Osteoblast (primary cell): Measurements from ENCODE around the gene KRTDAP. TPM values are rescaled to one million over a fixed set of nuclear protein-coding genes. Genes with fewer than 3 reads are reported as not detected.

Experiments used
- DNase-seq: peaks from one replicate; pipeline ENCODE4 v3.0.0; 2011; ENCODE audit warnings: low spot score, mixed read lengths; ENCODE audit not compliant: insufficient read length; ENCODE audit errors: missing footprints
- H2AFZ ChIP-seq: 2 replicates; pipeline ENCODE4 v1.6.0; 2011; ENCODE audit warnings: mild to moderate bottlenecking, low read length
- H3K27ac ChIP-seq: 2 replicates; pipeline ENCODE4 v1.5.1; 2011; ENCODE audit warnings: mild to moderate bottlenecking, low read depth, low read length, moderate library complexity
- H3K27me3 ChIP-seq: 2 replicates; pipeline ENCODE4 v1.6.0; 2012; ENCODE audit warnings: mild to moderate bottlenecking, control low read depth, inconsistent platforms, low read length, moderate library complexity; ENCODE audit not compliant: insufficient read depth
- H3K36me3 ChIP-seq: 2 replicates; pipeline ENCODE4 v1.5.1; 2011; ENCODE audit warnings: mild to moderate bottlenecking, low read length, control low read depth, moderate library complexity; ENCODE audit not compliant: insufficient read depth
- H3K4me1 ChIP-seq: 2 replicates; pipeline ENCODE4 v1.5.1; 2011; ENCODE audit warnings: mild to moderate bottlenecking, low read length, control low read depth, moderate library complexity; ENCODE audit not compliant: insufficient read depth
- H3K4me2 ChIP-seq: 2 replicates; pipeline ENCODE4 v1.6.0; 2011; ENCODE audit warnings: mild to moderate bottlenecking, low read length; ENCODE audit not compliant: insufficient read depth
- H3K4me3 ChIP-seq: fragments of 200-600 bp; sonication (generic); 3 replicates; pipeline ENCODE4 v1.5.1; 2012; ENCODE audit warnings: mild to moderate bottlenecking, low read length, inconsistent platforms; ENCODE audit not compliant: insufficient read depth
- H3K79me2 ChIP-seq: 2 replicates; pipeline ENCODE4 v1.6.0; 2012; ENCODE audit warnings: mild to moderate bottlenecking, low read length, control low read depth, inconsistent platforms; ENCODE audit not compliant: insufficient read depth
- H3K9me3 ChIP-seq: 2 replicates; pipeline ENCODE4 v1.5.1; 2011; ENCODE audit warnings: low read depth, low read length, control low read depth
- H4K20me1 ChIP-seq: 2 replicates; pipeline ENCODE4 v1.6.0; 2012; ENCODE audit warnings: mild to moderate bottlenecking, low read length, control low read depth; ENCODE audit not compliant: insufficient read depth
- total RNA-seq: library from RNA; depleted of rRNA; stranded (reverse); fragments of >200 nt; gene quantifications from 2 replicates; pipeline ENCODE4 v1.2.3, GENCODE V29; 2012
- TF ChIP-seq, protein P1 (sequence below): IDR thresholded peaks from 2 replicates; pipeline ENCODE4 v1.5.1; 2011; ENCODE audit warnings: mild to moderate bottlenecking, low read depth, low read length, moderate library complexity; ENCODE audit errors: extremely low read depth

KRTDAP gene
- total RNA-seq, 1 donor, result not detected

DNA sequence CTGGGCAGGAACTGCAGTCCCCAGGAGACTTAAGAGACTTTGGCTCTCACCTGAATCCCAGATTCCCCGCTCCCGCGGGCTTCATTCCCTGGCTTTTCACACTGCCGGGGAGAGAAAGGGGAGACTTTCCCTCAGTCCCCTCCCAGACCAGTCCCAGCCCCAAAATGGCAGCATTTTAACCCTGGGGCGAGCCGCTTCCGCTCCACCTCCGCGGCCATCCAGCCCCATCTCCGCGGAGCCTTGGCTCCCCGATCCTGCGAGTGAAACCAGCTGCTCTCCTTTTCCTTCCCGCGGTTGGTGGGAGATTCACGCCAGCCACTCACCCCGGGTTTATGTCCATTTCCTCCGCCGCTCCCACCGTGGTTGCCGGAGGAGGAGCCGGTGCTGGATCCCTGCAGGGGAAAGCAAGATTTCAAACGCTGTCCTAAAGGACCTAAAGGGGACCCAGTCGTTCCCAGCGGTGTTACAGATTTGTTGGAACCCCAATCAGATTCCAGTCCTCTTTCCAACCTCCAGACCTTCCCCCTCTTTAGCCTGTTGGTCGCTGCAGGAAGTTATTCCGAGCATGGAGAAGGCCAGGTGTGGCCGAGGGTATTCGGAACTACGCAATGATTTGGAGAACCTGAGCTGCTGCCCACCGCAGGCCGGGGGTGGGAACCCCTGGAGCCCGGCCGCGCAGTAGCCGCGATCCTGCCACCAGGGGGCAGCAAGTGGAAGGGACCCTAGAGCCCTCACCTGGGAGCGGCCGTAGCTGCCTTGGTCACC lies 19.8 kb upstream of the KRTDAP start:
- peak overlapping the region; percentile 64 for H3K4me3 ChIP-seq
- peak overlapping the region; percentile 82 for H3K4me2 ChIP-seq
- peak overlapping the region; percentile 74 for H2AFZ ChIP-seq
- H3K36me3 ChIP-seq, result no peaks in the 10 kb centered on the region
- DNase-seq, result peak; percentile 96
- no peaks in the 10 kb centered on the region for H3K9me3 ChIP-seq
- TF ChIP-seq, protein P1, sequence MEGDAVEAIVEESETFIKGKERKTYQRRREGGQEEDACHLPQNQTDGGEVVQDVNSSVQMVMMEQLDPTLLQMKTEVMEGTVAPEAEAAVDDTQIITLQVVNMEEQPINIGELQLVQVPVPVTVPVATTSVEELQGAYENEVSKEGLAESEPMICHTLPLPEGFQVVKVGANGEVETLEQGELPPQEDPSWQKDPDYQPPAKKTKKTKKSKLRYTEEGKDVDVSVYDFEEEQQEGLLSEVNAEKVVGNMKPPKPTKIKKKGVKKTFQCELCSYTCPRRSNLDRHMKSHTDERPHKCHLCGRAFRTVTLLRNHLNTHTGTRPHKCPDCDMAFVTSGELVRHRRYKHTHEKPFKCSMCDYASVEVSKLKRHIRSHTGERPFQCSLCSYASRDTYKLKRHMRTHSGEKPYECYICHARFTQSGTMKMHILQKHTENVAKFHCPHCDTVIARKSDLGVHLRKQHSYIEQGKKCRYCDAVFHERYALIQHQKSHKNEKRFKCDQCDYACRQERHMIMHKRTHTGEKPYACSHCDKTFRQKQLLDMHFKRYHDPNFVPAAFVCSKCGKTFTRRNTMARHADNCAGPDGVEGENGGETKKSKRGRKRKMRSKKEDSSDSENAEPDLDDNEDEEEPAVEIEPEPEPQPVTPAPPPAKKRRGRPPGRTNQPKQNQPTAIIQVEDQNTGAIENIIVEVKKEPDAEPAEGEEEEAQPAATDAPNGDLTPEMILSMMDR, result peak; percentile 79
- no peak overlapping the region for H3K27ac ChIP-seq
- H3K27me3 ChIP-seq, result peaks cover 41% of the 10 kb centered on the region
- H3K4me1 ChIP-seq, result peaks cover 19% of the 10 kb centered on the region
- H3K79me2 ChIP-seq, result no peaks in the 10 kb centered on the region
- no peaks in the 10 kb centered on the region for H4K20me1 ChIP-seq

DNA sequence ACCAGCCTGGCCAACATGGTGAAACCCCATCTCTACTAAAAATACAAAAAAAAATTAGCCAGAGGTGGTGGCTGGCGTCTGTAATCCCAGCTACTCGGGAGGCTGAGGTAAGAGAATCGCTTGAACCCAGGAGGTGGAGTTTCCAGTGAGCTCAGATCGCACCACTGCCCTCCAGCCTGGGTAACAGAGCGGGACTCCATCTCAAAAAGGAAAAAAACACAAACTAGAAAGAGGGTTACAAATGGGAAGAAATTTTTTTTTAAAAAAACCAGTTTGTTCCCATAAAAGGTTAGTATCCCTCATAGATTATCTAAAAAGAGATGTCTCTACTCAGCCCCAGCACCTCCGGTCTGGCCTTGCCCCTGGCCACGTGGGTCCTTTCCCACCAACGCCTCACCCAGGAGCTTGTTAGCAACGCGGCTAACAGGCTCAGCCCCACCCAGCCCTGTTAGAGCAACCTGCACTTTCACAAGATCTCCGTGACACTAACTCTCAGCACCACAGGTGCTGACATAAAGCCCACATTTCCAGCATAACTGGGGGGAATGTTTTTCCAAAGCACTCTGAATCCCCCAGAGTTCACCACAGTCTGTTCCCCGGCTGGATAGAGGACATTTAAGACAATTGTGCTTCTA lies 18.9 kb upstream of the KRTDAP start:
- Histone ChIP-seq H3K9me3 (no peaks in the 10 kb centered on the region), H3K4me1 (peaks cover 13% of the 10 kb centered on the region), H3K27ac (no peak overlapping the region), H4K20me1 (no peaks in the 10 kb centered on the region), H3K36me3 (no peaks in the 10 kb centered on the region), H3K79me2 (no peaks in the 10 kb centered on the region), H3K4me3 (no peak overlapping the region), H3K4me2 (peak overlapping the region; percentile 82), H2AFZ (no peak overlapping the region), H3K27me3 (peaks cover 41% of the 10 kb centered on the region)
- TF ChIP-seq, protein P1, result no peak
- DNase-seq, result peak; percentile 86

DNA sequence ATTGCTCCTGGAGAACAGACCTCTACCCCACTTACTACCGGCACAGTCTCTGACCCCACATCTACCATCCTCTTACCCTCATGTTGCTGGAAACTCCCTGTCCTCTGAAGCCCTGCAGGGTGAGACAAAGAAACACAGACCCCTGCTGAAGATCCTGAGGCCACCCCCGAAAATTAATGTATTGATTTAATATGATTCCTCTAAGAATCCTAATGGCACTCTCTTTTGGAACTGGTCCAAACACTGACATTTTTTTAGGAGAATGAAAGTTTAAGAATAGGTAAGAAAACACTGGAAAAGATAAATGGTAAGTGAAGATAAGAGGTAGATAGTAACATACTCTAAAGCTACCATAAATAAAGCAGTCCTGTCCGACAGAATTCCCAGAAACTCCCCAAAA lies 17.9 kb upstream of the KRTDAP start:
- Histone ChIP-seq H3K27me3 (peaks cover 41% of the 10 kb centered on the region), H2AFZ (no peak overlapping the region), H4K20me1 (no peaks in the 10 kb centered on the region), H3K27ac (no peak overlapping the region), H3K79me2 (no peaks in the 10 kb centered on the region), H3K4me3 (no peak overlapping the region), H3K9me3 (no peaks in the 10 kb centered on the region), H3K36me3 (no peaks in the 10 kb centered on the region), H3K4me1 (peaks cover 5% of the 10 kb centered on the region), H3K4me2 (no peak overlapping the region)
- TF ChIP-seq, protein P1, result no peak
- peak; percentile 59 for DNase-seq

- no peaks in the 10 kb centered on the region for H3K79me2 ChIP-seq
- H2AFZ ChIP-seq, result no peak overlapping the region
- H3K36me3 ChIP-seq, result no peaks in the 10 kb centered on the region
- H3K27ac ChIP-seq, result no peak overlapping the region
- H3K27me3 ChIP-seq, result peaks cover 41% of the 10 kb centered on the region
- no peak overlapping the region for H3K4me3 ChIP-seq
- no peaks in the 10 kb centered on the region for H3K9me3 ChIP-seq
- peak; percentile 34 for DNase-seq
- no peak overlapping the region for H3K4me2 ChIP-seq
- peaks cover 5% of the 10 kb centered on the region for H3K4me1 ChIP-seq
- TF ChIP-seq, protein P1, result no peak
- H4K20me1 ChIP-seq, result no peaks in the 10 kb centered on the region
These were observed 17.3 kb upstream of the KRTDAP start for GRCh38 chr19:35507561-35507960.
